GM21825 (cell line): ENCODE results near the gene MAP3K13.

Experiments used
- ATAC-seq: cut with Tn5 transposase; IDR thresholded peaks from one replicate; pipeline ENCODE4 v1.9.1; 2021; ENCODE audit warnings: mild to moderate bottlenecking, moderate library complexity; ENCODE audit not compliant: unreplicated experiment

MAP3K13 gene

DNA sequence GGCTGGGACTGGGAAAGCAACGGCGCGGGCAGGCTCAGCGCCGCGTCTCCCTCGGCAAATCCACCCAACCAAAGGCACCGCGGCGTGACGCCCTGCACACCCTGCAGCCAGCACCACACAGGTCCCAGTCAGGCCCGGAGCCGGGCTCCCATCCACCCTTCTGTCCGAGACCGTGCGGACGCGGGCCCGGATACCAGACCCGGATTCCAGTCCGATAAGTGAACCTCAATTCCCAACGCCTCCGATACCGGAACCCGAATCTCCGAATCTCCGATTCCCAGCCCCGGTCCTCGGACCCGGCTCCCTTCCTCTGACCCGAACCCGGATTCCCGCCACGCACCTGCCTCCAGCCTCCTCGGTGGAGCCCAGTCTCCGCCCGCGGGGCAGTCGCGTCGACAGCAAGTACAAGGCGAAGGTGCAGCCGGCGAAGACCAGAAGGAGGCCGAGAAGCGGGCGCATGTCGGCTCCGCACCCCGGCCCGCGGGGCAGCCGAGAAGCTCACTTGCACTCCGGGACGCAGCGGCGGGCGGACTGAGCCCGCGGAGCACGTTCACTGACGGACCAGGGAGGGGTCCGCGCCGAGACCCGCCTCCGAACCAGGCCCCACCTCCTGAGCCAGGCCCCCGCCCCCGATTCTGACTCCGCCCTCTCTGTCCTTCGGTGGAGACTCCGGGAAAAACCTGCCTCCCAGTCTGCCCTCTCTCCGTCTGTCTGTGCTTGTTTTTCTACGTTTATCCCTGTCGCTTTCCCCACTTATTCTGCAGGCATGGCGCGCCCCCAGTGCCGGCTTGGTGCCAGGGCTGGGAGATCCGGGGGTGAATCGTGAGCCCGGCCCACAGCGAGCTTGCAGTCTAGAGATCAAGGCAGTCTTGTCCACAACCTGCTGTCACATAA is 135.8 kb downstream of the MAP3K13 start, which contains the start of gene TMEM41A:
Gene TMEM41A (minus strand): TSS at position 533 of the 894 bp plus-strand sequence. CDS start 74 bp downstream, at position 459.
- ATAC-seq, result peak; percentile 96

DNA sequence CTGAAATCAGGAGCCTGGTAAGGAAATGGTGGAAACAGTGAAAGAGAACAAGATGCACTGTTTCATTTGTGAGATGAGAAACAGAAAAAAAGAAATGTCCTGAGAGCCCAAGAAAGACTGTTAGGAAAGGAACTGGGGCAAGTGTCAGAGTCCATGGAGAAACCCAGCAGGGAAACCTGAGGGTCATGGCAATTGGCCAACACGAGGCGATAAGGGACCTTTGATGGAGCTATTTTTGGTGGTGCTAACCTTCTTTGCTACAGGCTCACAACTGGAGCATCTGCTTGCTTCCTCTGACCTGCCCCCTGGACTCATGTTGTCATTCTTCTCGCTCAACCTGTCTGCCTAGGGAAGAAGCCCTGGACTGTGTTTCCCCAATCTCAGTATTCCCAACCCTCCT is 140.1 kb downstream of the MAP3K13 start:
- no peak for ATAC-seq

- ATAC-seq, result no peak
Measured at GRCh38 chr3:185503521-185503920, 140.6 kb downstream of the MAP3K13 start.

DNA sequence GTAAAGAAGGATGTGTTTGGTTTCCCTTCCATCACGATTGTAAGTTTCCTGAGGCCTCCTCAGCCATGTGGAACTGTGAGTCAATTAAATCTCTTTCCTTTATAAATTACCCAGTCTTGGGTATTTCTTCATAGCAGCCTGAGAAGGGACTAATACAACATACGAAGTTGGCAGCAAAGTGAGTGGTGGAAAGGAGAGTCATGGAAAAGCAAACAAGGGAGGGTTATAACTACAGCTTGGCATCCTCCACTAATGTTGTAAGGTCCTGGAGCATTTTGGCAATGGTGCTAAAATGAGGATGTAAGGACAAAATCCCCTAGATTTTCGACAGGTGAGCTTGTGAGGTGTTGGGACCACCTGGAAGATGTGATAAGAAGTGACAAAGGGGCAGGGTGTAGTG is 141.7 kb downstream of the MAP3K13 start:
- no peak for ATAC-seq

DNA sequence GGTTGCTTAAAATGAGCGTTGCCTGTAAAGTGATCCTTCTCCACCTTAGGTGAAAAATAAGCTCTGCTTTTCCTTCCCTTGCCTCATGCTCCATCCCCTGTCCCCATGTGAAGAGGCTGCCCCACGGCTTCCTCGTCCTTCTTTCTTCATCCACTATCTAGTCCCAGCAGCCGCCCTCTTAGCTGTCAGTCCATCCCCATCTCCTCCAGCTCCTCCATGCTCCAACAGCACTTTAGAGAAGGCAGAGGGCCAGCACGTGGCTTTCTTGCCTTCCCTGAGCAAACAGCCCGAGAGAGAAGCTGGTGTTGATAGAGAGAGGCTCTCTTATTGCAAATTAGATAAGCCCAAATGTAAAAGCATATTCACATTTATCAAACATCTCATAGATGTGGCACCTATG is 144.9 kb downstream of the MAP3K13 start:
- no peak for ATAC-seq

GRCh38 chr3:185508335-185508991 is 145.5 kb downstream of the MAP3K13 start:
- ATAC-seq, result no peak

GRCh38 chr3:185511711-185512110 is 148.8 kb downstream of the MAP3K13 start:
- ATAC-seq, result no peak

DNA sequence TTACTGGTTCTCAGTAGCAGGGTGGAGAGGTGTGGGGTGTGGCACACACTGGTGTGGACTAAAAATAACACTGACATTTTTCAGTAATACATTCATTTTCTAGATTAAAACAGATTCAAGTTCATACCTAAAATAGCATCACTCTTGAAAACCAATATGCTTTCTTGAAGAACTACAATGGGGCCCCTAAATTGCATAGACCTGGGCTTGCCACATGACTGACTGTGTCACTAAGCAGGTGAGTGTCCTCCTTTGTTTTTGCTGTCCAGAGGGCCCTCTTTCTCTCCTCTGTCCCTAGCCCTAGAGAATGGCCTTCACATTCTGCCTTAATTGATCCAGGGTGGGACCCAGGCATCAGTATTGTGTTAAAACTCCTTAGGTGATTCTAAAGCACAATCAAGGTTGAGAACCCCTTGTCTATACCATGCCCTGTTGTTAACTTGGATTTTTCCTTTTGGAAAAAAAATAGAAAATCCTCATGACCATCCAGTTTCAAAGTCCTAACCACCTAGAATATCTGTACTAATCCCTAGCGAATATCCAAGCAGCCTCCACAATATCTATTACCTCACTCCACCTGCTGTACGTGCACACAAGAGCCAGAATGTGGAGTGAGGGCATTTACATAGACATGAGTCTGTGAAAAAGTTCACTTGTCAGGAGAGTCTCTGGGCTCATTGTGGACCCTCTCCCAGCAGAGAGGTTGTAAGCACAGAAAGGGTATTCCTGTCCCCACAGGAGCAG is 154.6 kb downstream of the MAP3K13 start:
- ATAC-seq, result no peak

GRCh38 chr3:185519021-185519420 is 156.1 kb downstream of the MAP3K13 start:
- no peak for ATAC-seq

DNA sequence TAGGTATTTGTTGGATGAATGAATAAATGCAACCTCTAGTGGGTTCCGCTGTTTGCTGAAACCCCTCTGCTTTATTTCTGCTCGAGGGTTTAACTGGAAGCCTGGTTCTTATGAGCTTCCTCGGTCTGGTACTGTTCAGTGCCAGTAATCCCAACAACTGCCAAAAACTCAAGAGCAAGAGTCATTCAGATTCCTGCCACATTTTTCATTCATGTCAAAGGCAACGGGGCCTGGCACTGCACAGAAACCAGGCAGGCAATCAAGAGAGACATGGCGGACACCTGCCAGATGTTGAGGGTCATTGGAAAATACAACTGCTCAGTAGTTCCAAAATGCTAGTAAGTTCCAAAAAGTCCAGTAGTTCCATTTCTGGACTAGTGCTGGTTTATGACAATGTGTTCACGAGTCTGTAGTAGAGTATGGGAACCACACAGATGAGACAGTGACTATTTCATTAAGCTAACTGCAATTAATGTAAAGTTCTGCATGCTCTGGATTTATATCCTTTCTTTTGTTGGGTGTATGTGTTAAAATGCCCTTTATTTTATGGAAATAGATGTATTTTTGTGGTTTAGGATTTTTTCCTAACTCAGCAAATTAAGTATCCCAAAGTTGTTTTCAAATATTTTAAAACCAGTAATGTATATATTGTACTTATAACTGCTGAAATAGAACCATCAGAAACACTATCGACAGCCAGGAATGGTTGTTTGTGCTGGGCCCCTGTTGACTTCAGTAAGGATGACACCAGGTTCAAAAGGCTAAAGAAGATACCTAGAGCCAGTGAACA is 158.6 kb downstream of the MAP3K13 start:
- no peak for ATAC-seq

DNA sequence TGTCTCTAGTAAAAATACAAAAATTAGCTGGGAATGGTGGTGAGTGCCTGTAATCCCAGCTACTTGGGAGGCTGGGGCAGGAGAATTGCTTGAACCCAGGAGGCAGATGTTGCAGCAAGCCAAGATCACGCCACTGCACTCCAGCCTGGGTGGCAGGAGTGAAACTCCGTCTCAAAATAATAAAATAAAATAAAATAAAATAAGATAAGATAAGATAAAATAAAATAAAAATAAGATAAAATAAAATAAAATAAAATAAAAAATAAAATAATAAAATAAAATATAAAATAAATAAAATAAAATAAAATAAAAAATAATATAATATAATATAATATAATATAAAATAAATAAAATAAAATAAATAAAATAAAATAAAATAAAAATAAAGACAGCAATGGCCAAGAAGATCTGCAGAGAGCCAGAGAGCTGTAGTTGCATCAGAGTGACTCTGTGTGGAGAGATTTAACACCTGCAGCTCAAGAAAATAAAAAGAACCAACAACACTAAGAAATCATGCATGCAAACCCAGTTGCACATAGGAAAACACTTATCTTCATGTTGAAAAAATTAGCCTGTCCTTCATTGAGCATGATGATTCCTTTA is 163.5 kb downstream of the MAP3K13 start:
- ATAC-seq, result no peak

DNA sequence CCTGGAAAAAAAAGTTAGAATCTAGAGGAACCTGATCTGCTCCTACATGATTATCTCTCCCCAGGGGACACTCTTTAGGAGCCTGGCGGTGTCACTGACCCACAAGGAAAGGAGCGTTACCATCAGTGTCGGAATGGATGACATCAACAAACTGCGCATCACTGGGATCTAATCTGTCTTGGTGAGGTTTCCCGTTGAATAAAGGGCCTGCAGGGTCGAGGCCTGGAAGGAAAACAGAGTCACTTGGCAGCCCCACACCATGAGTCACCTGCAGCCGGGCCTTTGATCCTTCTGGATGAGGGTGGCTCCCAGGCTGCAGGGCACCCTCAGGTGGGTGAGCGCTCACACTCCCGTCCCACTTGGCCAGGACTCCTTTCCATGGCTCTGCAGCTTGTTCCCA is 164.4 kb downstream of the MAP3K13 start:
- ATAC-seq, result no peak

DNA sequence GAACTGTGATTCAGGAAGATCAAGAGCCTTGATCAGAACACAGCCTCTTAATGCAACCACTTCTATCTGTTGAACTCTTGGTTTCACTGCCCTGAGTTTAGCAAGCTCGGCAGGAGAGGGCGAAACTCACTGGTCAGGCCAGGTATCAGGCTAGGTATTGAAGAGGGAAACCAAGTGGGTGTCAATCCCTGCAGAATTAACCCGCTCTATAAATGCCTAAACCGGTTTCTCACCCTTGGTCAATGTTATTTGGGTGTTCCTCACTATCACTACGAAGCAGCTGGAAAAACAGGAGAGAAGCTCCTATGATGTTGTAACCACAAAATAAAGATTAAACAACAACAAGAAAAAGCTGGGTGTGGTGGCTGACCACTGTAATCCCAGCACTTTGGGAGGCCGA is 165.6 kb downstream of the MAP3K13 start:
- ATAC-seq, result no peak

DNA sequence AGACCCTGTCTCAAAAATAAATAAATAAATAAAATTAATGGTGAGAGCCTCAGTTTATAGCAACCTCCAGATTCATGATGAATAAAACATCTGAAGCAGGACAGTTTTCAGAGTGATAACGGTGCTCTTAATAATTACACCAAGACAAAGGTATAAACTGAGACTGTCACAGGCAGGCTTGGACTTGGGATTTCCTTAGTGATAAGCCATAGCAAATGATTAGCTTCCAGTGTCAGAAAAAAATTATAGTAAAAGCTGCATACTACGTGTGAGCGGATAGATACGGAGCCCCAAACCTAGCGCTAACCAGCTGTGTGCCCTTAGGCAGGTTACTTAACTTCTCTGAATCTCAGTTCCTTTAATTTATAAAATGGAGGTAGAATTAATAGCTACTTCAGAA is 167.9 kb downstream of the MAP3K13 start:
- no peak for ATAC-seq

DNA sequence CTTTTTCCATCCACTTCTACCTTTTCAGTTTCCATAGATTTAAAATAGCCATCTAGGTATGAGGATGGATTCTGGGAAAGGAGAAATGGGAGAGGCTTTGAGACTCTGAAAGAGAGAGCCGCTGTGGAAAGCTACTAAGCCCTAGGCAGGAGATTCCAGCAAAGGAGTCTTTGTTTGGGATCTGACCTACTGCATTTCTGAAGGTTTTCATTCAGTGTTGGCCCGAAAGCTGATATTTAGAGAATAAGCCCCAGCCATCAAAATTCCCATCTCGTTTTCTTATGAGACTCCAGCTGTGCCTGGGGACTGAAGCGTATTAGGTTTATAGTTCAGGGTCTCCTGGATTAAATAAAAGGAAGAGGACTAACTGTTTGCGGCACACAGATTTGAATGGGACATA is 170.0 kb downstream of the MAP3K13 start:
- ATAC-seq, result no peak

- ATAC-seq, result no peak
Measured at GRCh38 chr3:185534511-185534910, 171.6 kb downstream of the MAP3K13 start.

DNA sequence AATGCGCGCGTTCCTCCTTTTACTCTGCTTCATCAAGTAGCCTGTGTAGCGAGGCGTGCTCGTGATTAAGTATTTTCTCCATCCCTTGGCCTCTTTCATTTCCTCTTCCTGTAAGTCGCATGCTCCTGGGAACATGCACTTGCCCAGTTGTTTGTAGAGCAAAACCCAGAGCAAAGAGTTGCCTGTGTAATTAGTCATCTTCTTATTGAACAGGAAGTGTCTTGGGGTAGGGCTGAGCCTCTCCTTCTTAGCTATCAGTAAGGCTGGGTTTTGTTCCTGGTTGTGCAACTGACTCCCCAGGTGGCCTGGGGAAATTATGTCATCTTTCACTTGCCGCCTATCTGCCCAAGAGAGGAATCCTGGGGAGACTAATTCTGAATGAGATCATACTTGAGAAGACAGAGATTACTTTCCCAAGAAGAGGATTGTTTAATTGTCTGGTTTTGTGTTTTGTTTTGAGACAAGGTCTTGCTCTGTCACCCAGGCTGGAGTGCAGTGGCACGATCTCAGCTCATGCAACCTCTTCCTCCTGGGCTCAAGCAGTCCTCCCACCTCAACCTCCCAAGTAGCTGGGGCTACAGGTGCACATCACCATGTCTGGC is 174.5 kb downstream of the MAP3K13 start:
- ATAC-seq, result peak; percentile 98
